ENCODE data around the gene ANXA11.
A peak's percentile ranks its signal among the peaks of the same experiment; 100 is the strongest.
"Not testable (repeated sequence)": the region's sequence is repeated elsewhere in the genome, so short reads cannot be mapped to it uniquely, and the experiment has no call there.

The ANXA11 gene

GRCh38 chr10:80205477-80206276, at the start of gene ANXA11:
TSS of gene ANXA11 (minus strand) at chr10:80205537. CDS start at chr10:80172861, 32,676 bp downstream.
- peak; percentile 54 to 82 (median 70) for DNase-seq

GRCh38 chr10:80254726-80255125, 49.4 kb upstream of the ANXA11 start:
- not testable (repeated sequence) for DNase-seq

GRCh38 chr10:80253963-80254271, 48.6 kb upstream of the ANXA11 start:
- not testable (repeated sequence) for DNase-seq

GRCh38 chr10:80253266-80253962, 48.1 kb upstream of the ANXA11 start:
- DNase-seq, result no peak

GRCh38 chr10:80252296-80252887, 47.1 kb upstream of the ANXA11 start:
- DNase-seq, result no peak

GRCh38 chr10:80251703-80252280, 46.5 kb upstream of the ANXA11 start:
- DNase-seq, result not testable (repeated sequence)

- DNase-seq, result not testable (repeated sequence)
These were observed 45.1 kb upstream of the ANXA11 start for GRCh38 chr10:80250399-80250798.

- not testable (repeated sequence) for DNase-seq
These were observed 44.6 kb upstream of the ANXA11 start for GRCh38 chr10:80249906-80250305.

GRCh38 chr10:80247611-80248010, 42.3 kb upstream of the ANXA11 start:
- DNase-seq, result not testable (repeated sequence)

- not testable (repeated sequence) for DNase-seq
These were observed 39.0 kb upstream of the ANXA11 start for GRCh38 chr10:80244371-80244770.

- not testable (repeated sequence) for DNase-seq
These were observed 37.0 kb upstream of the ANXA11 start for GRCh38 chr10:80242341-80242740.

- DNase-seq, result not testable (repeated sequence)
These were observed 31.1 kb upstream of the ANXA11 start for GRCh38 chr10:80236457-80236856.

- not testable (repeated sequence) for DNase-seq
These were observed 29.2 kb upstream of the ANXA11 start for GRCh38 chr10:80234331-80235235.

- DNase-seq, result not testable (repeated sequence)
These were observed 28.5 kb upstream of the ANXA11 start for GRCh38 chr10:80233871-80234270.

- not testable (repeated sequence) for DNase-seq
These were observed 21.4 kb upstream of the ANXA11 start for GRCh38 chr10:80226723-80227122.

GRCh38 chr10:80223031-80223419, 17.7 kb upstream of the ANXA11 start:
- not testable (repeated sequence) for DNase-seq

GRCh38 chr10:80218878-80219277, 13.5 kb upstream of the ANXA11 start:
- not testable (repeated sequence) for DNase-seq

- not testable (repeated sequence) for DNase-seq
These were observed 9.1 kb upstream of the ANXA11 start for GRCh38 chr10:80214368-80214982.

GRCh38 chr10:80212535-80213115, 7.3 kb upstream of the ANXA11 start:
- DNase-seq, result not testable (repeated sequence)

- DNase-seq, result no peak
These were observed 6.4 kb upstream of the ANXA11 start for GRCh38 chr10:80211786-80212185.

- DNase-seq, result no peak
These were observed 4.9 kb upstream of the ANXA11 start for GRCh38 chr10:80210259-80210658.
